Stomach (tissue), 4 donors: ENCODE measurements around the gene MYB.

Experiments
- CTCF ChIP-seq, 7 experiments: fragments of 450-650 bp in 4 of 7; fragments of 200-600 bp in 3 of 7; sonication (generic) in 3 of 7; IDR thresholded peaks; one replicate each; pipeline ENCODE4 v1.5.1; 2016 to 2019; ENCODE audit warnings: antibody characterized with exemption in 7 of 7, control low read depth in 2 of 7, mild to moderate bottlenecking in 1 of 7
- POLR2A ChIP-seq, 4 donors: fragments of 450-650 bp; IDR thresholded peaks; one replicate each; pipeline ENCODE4 v1.6.1; 2016; ENCODE audit warnings: antibody characterized with exemption in 4 of 4, control low read depth in 2 of 4, mild to moderate bottlenecking in 1 of 4, moderate library complexity in 1 of 4
- POLR2AphosphoS5 ChIP-seq, 3 donors: sonication (generic); formaldehyde crosslinking; IDR thresholded peaks; one replicate each; pipeline ENCODE4 v1.6.1; 2016; ENCODE audit warnings: antibody characterized with exemption in 3 of 3

GRCh38 chr6:135210632-135211305, 29.7 kb downstream of the MYB start:
- TF ChIP-seq CTCF (IDR thresholded peaks at IDR 0.05) (no peak), POLR2A (IDR thresholded peaks at IDR 0.05) (no peak), POLR2AphosphoS5 (IDR thresholded peaks at IDR 0.05) (no peak)
